GM23338 (cell line): ENCODE results near the gene PSTK.

Source experiments
- CREB1 ChIP-seq: fragments of 250-450 bp; sonication (Bioruptor Pico); IDR thresholded peaks from 2 replicates; pipeline ENCODE4 v1.5.0; 2020; ENCODE audit warnings: low read depth, mild to moderate bottlenecking, moderate library complexity
- EZH2 ChIP-seq: fragments of 200-600 bp; sonication (generic); IDR thresholded peaks from one replicate; pipeline ENCODE4 v1.8.0; 2017; ENCODE audit warnings: antibody characterized with exemption, mild to moderate bottlenecking, low read depth; ENCODE audit not compliant: unreplicated experiment
- EZH2phosphoT487 ChIP-seq: fragments of 200-600 bp; sonication (generic); IDR thresholded peaks from one replicate; pipeline ENCODE4 v1.8.1; 2018; ENCODE audit warnings: antibody characterized with exemption; ENCODE audit not compliant: unreplicated experiment
- JUNB ChIP-seq: IDR thresholded peaks from one replicate; pipeline ENCODE4 v1.6.1; 2016; ENCODE audit warnings: antibody characterized with exemption; ENCODE audit not compliant: unreplicated experiment
- NANOG ChIP-seq: IDR thresholded peaks from 2 replicates; pipeline ENCODE4 v1.6.1; 2016; ENCODE audit warnings: antibody characterized with exemption, borderline replicate concordance
- POLR2AphosphoS5 ChIP-seq: IDR thresholded peaks from 2 replicates; pipeline ENCODE4 v1.6.1; 2016; ENCODE audit warnings: antibody characterized with exemption, low read depth
- REST ChIP-seq: IDR thresholded peaks from one replicate; pipeline ENCODE4 v1.6.1; 2018; ENCODE audit warnings: antibody characterized with exemption; ENCODE audit not compliant: unreplicated experiment
- STAT1 ChIP-seq: IDR thresholded peaks from one replicate; pipeline ENCODE4 v1.6.1; 2016; ENCODE audit warnings: antibody characterized with exemption; ENCODE audit not compliant: unreplicated experiment
- ZNF114 ChIP-seq: fragments of 250-450 bp; sonication (Bioruptor Pico); IDR thresholded peaks from 2 replicates; pipeline ENCODE4 v1.5.0; 2020; ENCODE audit warnings: mild to moderate bottlenecking, moderate library complexity
- ZNF331 ChIP-seq: fragments of 250-450 bp; sonication (Bioruptor Pico); IDR thresholded peaks from 2 replicates; pipeline ENCODE4 v1.5.0; 2020; ENCODE audit warnings: low read depth, mild to moderate bottlenecking, moderate library complexity
- TF ChIP-seq, protein P1 (sequence below), 2 experiments: fragments of 200-600 bp in 1 of 2; sonication (generic) in 1 of 2; conservative IDR thresholded peaks; 2 replicates each; pipeline versions ENCODE4 v1.5.1 to v1.6.1; 2016 to 2017; ENCODE audit warnings: antibody characterized with exemption in 2 of 2, low read depth in 2 of 2, mild to moderate bottlenecking in 2 of 2, moderate library complexity in 1 of 2
- TF ChIP-seq, protein P2 (sequence below): IDR thresholded peaks from 2 replicates; pipeline ENCODE4 v1.6.1; 2016; ENCODE audit warnings: antibody characterized with exemption

GRCh38 chr10:122990278-122990677, 10.1 kb downstream of the PSTK start:
- TF ChIP-seq, protein P1, sequence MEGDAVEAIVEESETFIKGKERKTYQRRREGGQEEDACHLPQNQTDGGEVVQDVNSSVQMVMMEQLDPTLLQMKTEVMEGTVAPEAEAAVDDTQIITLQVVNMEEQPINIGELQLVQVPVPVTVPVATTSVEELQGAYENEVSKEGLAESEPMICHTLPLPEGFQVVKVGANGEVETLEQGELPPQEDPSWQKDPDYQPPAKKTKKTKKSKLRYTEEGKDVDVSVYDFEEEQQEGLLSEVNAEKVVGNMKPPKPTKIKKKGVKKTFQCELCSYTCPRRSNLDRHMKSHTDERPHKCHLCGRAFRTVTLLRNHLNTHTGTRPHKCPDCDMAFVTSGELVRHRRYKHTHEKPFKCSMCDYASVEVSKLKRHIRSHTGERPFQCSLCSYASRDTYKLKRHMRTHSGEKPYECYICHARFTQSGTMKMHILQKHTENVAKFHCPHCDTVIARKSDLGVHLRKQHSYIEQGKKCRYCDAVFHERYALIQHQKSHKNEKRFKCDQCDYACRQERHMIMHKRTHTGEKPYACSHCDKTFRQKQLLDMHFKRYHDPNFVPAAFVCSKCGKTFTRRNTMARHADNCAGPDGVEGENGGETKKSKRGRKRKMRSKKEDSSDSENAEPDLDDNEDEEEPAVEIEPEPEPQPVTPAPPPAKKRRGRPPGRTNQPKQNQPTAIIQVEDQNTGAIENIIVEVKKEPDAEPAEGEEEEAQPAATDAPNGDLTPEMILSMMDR (conservative IDR thresholded peaks at IDR 0.05; ENCODE audit: low read depth in 2 of 2): no peak
- TF ChIP-seq REST (no peak), EZH2phosphoT487 (no peak), JUNB (no peak), EZH2 (no peak), POLR2AphosphoS5 (no peak), CREB1 (no peak), ZNF114 (no peak), ZNF331 (CRISPR knock-in tag) (no peak), STAT1 (no peak), NANOG (no peak)
- TF ChIP-seq, protein P2, sequence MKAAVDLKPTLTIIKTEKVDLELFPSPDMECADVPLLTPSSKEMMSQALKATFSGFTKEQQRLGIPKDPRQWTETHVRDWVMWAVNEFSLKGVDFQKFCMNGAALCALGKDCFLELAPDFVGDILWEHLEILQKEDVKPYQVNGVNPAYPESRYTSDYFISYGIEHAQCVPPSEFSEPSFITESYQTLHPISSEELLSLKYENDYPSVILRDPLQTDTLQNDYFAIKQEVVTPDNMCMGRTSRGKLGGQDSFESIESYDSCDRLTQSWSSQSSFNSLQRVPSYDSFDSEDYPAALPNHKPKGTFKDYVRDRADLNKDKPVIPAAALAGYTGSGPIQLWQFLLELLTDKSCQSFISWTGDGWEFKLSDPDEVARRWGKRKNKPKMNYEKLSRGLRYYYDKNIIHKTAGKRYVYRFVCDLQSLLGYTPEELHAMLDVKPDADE: no peak
